AG09309 (cell line): ENCODE measurements around the gene ANKRD28.

ENCODE experiments used
- DNase-seq: peaks from one replicate; pipeline ENCODE4 v3.0.0-alpha.2; 2010; ENCODE audit warnings: low read depth
- H3K4me3 ChIP-seq: 2 replicates; pipeline ENCODE4 v1.5.1; 2011; ENCODE audit warnings: mild to moderate bottlenecking, low read depth, low read length, moderate library complexity; ENCODE audit not compliant: control insufficient read depth
- TF ChIP-seq, protein P1 (sequence below): IDR thresholded peaks from 2 replicates; pipeline ENCODE4 v1.5.1; 2011; ENCODE audit warnings: mild to moderate bottlenecking, low read depth, low read length, inconsistent platforms; ENCODE audit not compliant: insufficient read depth, control insufficient read depth; ENCODE audit errors: missing control alignments

Gene ANKRD28

DNA sequence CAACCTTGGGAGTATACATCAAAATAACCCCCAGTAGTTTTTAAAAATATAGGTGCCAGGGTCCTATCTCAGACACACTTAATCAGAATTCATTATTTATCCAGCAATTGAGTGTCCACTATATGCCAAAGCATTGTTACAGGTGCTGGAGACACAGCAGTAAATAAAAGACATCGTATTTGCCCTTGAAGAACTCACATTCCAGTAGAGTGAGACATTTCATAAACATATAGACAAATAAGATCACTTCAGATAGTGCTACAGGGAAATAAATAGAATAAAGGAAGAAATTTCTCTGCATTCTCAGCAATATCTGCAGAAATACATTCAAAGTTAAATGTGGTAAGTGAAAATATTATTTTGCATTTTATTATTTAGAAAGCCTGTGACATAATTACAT, 34.1 kb upstream of the ANKRD28 start:
- no peak for DNase-seq
- H3K4me3 ChIP-seq: no peak overlapping the region
- TF ChIP-seq, protein P1, sequence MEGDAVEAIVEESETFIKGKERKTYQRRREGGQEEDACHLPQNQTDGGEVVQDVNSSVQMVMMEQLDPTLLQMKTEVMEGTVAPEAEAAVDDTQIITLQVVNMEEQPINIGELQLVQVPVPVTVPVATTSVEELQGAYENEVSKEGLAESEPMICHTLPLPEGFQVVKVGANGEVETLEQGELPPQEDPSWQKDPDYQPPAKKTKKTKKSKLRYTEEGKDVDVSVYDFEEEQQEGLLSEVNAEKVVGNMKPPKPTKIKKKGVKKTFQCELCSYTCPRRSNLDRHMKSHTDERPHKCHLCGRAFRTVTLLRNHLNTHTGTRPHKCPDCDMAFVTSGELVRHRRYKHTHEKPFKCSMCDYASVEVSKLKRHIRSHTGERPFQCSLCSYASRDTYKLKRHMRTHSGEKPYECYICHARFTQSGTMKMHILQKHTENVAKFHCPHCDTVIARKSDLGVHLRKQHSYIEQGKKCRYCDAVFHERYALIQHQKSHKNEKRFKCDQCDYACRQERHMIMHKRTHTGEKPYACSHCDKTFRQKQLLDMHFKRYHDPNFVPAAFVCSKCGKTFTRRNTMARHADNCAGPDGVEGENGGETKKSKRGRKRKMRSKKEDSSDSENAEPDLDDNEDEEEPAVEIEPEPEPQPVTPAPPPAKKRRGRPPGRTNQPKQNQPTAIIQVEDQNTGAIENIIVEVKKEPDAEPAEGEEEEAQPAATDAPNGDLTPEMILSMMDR: no peak

GRCh38 chr3:15825016-15825415, 27.2 kb upstream of the ANKRD28 start:
- DNase-seq: no peak
- H3K4me3 ChIP-seq: no peak overlapping the region
- TF ChIP-seq, protein P1: no peak

GRCh38 chr3:15823092-15823491, 25.3 kb upstream of the ANKRD28 start:
- TF ChIP-seq, protein P1: no peak
- no peak for DNase-seq
- no peak overlapping the region for H3K4me3 ChIP-seq

GRCh38 chr3:15822281-15822680, 24.5 kb upstream of the ANKRD28 start:
- DNase-seq: no peak
- no peak overlapping the region for H3K4me3 ChIP-seq
- TF ChIP-seq, protein P1: no peak

- DNase-seq: no peak
- TF ChIP-seq, protein P1: peak; percentile 16
- no peak overlapping the region for H3K4me3 ChIP-seq
Observed at GRCh38 chr3:15820911-15821310, 23.1 kb upstream of the ANKRD28 start.

DNA sequence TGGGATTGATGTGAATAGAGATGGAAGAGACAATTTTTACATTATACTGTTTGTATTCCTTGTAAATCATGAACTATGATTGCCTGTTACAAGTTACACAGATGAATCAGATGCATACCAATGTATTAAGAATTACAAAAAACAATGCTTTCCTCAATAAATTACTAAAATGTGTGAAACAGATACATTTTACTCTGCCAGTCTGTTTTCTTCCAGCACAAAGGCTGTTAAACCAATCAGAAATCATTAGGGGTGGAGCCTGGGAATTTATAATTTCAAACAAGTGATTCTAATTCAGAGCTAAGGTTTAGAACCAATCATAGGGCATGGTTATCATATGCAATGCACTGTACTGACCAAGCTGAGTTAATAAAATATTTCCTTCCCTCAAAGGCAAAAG, 21.8 kb upstream of the ANKRD28 start:
- H3K4me3 ChIP-seq: no peak overlapping the region
- DNase-seq: no peak
- TF ChIP-seq, protein P1: no peak

DNA sequence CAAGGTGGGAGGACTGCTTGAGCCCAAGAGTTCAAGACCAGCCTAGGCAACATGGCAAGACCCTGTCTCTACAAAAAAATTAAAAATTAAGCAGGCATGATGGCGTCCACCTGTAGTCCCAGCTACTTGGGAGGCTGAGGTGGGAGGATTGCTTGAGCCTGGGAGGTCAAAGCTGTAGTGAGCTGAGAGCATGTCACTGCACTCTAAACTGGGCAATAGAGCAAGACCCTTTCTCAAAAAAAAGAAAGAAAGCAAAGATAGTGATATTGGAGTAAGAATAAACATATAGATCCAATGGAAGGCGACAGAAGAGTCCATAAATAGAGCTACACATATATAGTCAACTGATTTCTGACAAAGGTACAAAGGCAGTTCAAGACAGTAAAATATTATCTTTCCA, 21.3 kb upstream of the ANKRD28 start:
- TF ChIP-seq, protein P1: no peak
- no peak overlapping the region for H3K4me3 ChIP-seq
- DNase-seq: no peak
